ENCODE data around the gene FBRSL1. TPM values are rescaled to one million over a fixed set of nuclear protein-coding genes. Genes with fewer than 3 reads are reported as not detected.

FBRSL1 gene
- total RNA-seq, 4 donors from 2014 or later, result 5.9 to 34.3 (median 23.4) TPM

DNA sequence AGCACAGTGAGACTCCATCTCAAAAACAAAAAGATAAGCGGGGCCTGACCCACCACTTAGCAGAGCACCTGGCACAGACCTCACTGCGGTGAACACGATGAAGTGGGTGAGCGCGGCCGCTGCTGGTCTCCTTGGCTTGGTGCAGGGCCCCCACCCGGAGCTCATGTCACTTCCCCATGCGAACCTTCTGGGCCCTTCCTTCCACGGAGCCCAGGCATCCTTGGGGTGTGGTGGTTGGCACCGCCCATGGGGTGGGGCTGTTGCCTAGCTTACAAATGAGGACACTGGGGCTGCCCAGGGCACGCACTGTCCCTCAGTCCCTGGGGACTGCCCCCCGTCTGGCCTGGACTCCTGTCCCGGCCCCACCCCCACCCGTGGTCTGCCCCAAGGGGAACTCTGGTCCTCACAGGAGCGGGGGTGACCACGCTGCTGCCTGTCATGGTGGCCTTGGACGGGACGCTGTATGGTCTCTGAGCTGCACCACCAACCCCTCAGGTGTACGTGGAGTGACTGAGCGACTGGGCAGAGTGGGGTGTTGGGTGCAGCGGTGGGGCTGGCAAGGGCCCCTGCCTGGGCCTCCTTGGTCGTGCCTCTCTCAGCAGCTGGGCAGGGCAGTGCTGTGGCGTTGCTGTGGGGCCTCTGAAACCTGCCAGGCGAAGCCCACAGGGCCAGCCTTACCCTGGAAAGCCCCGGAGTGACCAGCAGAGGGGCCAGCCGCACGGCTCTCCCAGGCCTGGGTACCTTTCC lies 15.3 kb downstream of the FBRSL1 start:
- Histone ChIP-seq H3K36me3 (peaks cover 0 to 25% (median 9%) of the 10 kb centered on the region in 3 donors), H3K27me3 (no peaks in the 10 kb centered on the region), H3K4me3 (no peak overlapping the region), H3K9me3 (no peaks in the 10 kb centered on the region), H3K4me1 (peaks cover 35 to 75% (median 52%) of the 10 kb centered on the region in 3 donors), H3K27ac (peak overlapping the region in 2 of 4 donors; percentile 21 to 35)
- WGBS, 2 donors, result 66 to 67% methylated on average over 6 to 10 of the region's 27 CpGs
- intact Hi-C loops (cut with DNase I), result no loop called here
- TF ChIP-seq CTCF (IDR thresholded peaks at IDR 0.05) (no peak), POLR2A (IDR thresholded peaks at IDR 0.05) (no peak)
- no peak for DNase-seq

GRCh38 chr12:132505852-132506219 lies 15.9 kb downstream of the FBRSL1 start:
- Histone ChIP-seq H3K36me3 (peaks cover 0 to 31% (median 9%) of the 10 kb centered on the region in 3 donors), H3K4me1 (peaks cover 35 to 70% (median 52%) of the 10 kb centered on the region in 3 donors), H3K9me3 (no peaks in the 10 kb centered on the region), H3K27ac (peak overlapping the region in 3 of 4 donors; percentile 21 to 52 (median 35)), H3K4me3 (no peak overlapping the region), H3K27me3 (no peaks in the 10 kb centered on the region)
- intact Hi-C loops (cut with DNase I), result no loop called here
- no peak for DNase-seq
- no peak for TF ChIP-seq CTCF (IDR thresholded peaks at IDR 0.05)
- TF ChIP-seq POLR2A (IDR thresholded peaks at IDR 0.05), result no peak
- WGBS, 2 donors, result 54% methylated on average over 4 of the region's 10 CpGs; no CpG with 5 or more reads in 1 of the 2 donors

DNA sequence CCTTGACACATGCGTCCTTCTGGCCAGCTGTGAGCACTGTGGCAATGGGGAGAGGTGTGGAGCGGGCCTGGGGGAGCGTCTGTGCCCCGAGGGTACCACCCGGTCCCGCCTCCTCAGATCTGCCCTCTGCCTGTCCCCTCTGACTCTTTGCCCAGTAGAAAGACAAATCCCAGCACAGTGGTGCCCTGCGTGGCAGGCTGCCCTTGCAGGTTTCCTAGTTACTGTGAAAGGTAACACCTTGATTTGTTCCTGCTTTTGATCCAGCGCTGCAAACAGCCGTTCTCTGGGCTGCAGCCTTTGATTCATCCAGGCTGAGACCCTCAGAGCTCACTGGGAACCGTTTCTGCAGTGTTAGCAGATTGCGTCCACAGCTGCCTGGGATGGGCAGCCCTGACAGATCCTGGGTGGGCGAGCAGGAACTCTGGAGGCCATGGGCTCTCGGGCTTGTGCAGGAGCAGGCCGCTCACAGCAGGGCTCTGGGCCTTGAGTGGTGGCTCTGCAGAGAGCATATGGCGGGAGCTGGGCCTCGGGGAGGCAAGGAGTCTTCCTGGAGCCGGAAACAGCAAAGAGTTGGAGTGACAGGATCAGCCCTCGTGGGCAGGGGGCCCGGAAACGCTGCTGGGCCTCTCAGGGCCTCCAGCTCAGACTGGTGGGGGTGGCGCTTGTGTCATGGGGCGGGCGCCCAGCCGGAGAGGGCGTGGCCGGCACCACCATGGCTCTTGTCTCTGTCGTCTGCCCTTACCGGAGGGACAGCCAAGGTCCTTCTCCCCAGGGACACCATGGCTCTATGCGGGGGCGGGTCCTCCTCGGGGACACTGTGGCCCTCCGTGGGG lies 16.6 kb downstream of the FBRSL1 start:
- Histone ChIP-seq H3K4me3 (peak overlapping the region in 2 of 4 donors; percentile 16 to 42), H3K27ac (peak overlapping the region in 3 of 4 donors; percentile 35 to 61 (median 52))

GRCh38 chr12:132507161-132507538 lies 17.2 kb downstream of the FBRSL1 start:
- H3K27me3 ChIP-seq, result no peaks in the 10 kb centered on the region
- TF ChIP-seq CTCF (IDR thresholded peaks at IDR 0.05), result no peak
- TF ChIP-seq POLR2A (IDR thresholded peaks at IDR 0.05), result no peak
- no peaks in the 10 kb centered on the region for H3K9me3 ChIP-seq
- WGBS, 2 donors, result 100% methylated on average over 7 of the region's 15 CpGs; no CpG with 5 or more reads in 1 of the 2 donors
- peaks cover 0 to 44% (median 9%) of the 10 kb centered on the region in 3 donors for H3K36me3 ChIP-seq
- H3K4me1 ChIP-seq, result peaks cover 35 to 61% (median 49%) of the 10 kb centered on the region in 3 donors
- DNase-seq, result no peak
- peak overlapping the region in 3 of 4 donors; percentile 35 to 61 (median 52) for H3K27ac ChIP-seq
- H3K4me3 ChIP-seq, result peak overlapping the region in 2 of 4 donors; percentile 16 to 42
- intact Hi-C loops (cut with DNase I), result no loop called here

More for the DNA sequence above, 16.6 kb downstream of the FBRSL1 start:
- Histone ChIP-seq H3K36me3 (peaks cover 0 to 38% (median 9%) of the 10 kb centered on the region in 3 donors), H3K4me1 (peaks cover 35 to 63% (median 48%) of the 10 kb centered on the region in 3 donors), H3K9me3 (no peaks in the 10 kb centered on the region), H3K27me3 (no peaks in the 10 kb centered on the region)
- 18 to 28% methylated on average over 10 to 17 of the region's 32 CpGs for WGBS, 2 donors
- no peak for TF ChIP-seq CTCF (IDR thresholded peaks at IDR 0.05)
- no peak for TF ChIP-seq POLR2A (IDR thresholded peaks at IDR 0.05)
- intact Hi-C loops (cut with DNase I), result no loop called here
- DNase-seq, result no peak
